Smooth muscle cell (in vitro differentiated cells): Measurements from ENCODE around the gene GRIK2. TPM values are rescaled to one million over a fixed set of nuclear protein-coding genes. Genes with fewer than 3 reads are reported as not detected.

Experiments used
- DNase-seq: peaks from one replicate; lab custom pipeline; 2025; ENCODE audit not compliant: unreplicated experiment; lab: John Stamatoyannopoulos, UW
- H2AFZ ChIP-seq: fragments of 200-600 bp; sonication (generic); 2 replicates; pipeline ENCODE4 v1.6.0; 2016; ENCODE audit warnings: antibody characterized with exemption, low read depth, mild to moderate bottlenecking
- H3F3A ChIP-seq: fragments of 200-600 bp; sonication (generic); 2 replicates; pipeline ENCODE4 v1.6.0; 2017; ENCODE audit warnings: antibody characterized with exemption, low read depth
- H3K27ac ChIP-seq: fragments of 200-600 bp; sonication (generic); 2 replicates; pipeline ENCODE4 v1.5.1; 2016; ENCODE audit warnings: low read depth, mild to moderate bottlenecking
- H3K27me3 ChIP-seq: fragments of 200-600 bp; sonication (generic); 2 replicates; pipeline ENCODE4 v1.6.1; 2016; ENCODE audit warnings: low read depth, mild to moderate bottlenecking
- H3K36me3 ChIP-seq: fragments of 200-600 bp; sonication (generic); 2 replicates; pipeline ENCODE4 v1.5.1; 2016; ENCODE audit warnings: low read depth
- H3K4me1 ChIP-seq: fragments of 200-600 bp; sonication (generic); 2 replicates; pipeline ENCODE4 v1.5.1; 2016; ENCODE audit warnings: low read depth
- H3K4me2 ChIP-seq: fragments of 200-600 bp; sonication (generic); 2 replicates; pipeline ENCODE4 v1.6.0; 2016; ENCODE audit warnings: mild to moderate bottlenecking
- H3K4me3 ChIP-seq: fragments of 200-600 bp; sonication (generic); 2 replicates; pipeline ENCODE4 v1.5.1; 2016; ENCODE audit warnings: mild to moderate bottlenecking
- H3K79me2 ChIP-seq: fragments of 200-600 bp; sonication (generic); 2 replicates; pipeline ENCODE4 v1.6.0; 2016; ENCODE audit warnings: low read depth, mild to moderate bottlenecking
- H3K9ac ChIP-seq: fragments of 200-600 bp; sonication (generic); 2 replicates; pipeline ENCODE4 v1.6.0; 2016; ENCODE audit warnings: low read depth
- H3K9me3 ChIP-seq: fragments of 200-600 bp; sonication (generic); replicated peaks from 2 replicates; pipeline ENCODE4 v1.5.1; 2016; ENCODE audit warnings: low read depth
- H4K20me1 ChIP-seq: fragments of 200-600 bp; sonication (generic); 2 replicates; pipeline ENCODE4 v1.6.0; 2016; ENCODE audit warnings: low read depth
- CTCF ChIP-seq: fragments of 200-600 bp; sonication (generic); IDR thresholded peaks from 2 replicates; pipeline ENCODE4 v1.5.1; 2017; ENCODE audit warnings: borderline replicate concordance, mild to moderate bottlenecking, antibody characterized with exemption; ENCODE audit not compliant: insufficient read depth, poor library complexity, severe bottlenecking
- WGBS: methylation state at CpG from one replicate; pipeline ENCODE4 v1.1.7; 2016; ENCODE audit warnings: low lambda C conversion rate; 5-methylcytosine and 5-hydroxymethylcytosine counted together
- polyA plus RNA-seq: library from polyadenylated mRNA; unstranded; fragments of >200 nt; fragmentation: Nextera tagmentation; extraction: Ambion mirVana; gene quantifications from 2 replicates; pipeline ENCODE4 v1.2.1, GENCODE V29; 2016
- total RNA-seq: library from RNA; depleted of rRNA; stranded (reverse); fragments of >200 nt; gene quantifications from 2 replicates; pipeline ENCODE4 v1.2.3, GENCODE V29; 2014

Gene GRIK2
- total and polyA plus RNA-seq, 2 experiments from 2014 or later = 10.0 to 23.6 TPM

GRCh38 chr6:101703311-101703710 is 309.8 kb downstream of the GRIK2 start:
- no peaks in the 10 kb centered on the region for H3F3A ChIP-seq
- WGBS = 94% methylated on average over 2 of the region's 2 CpGs

GRCh38 chr6:101705866-101706265 is 312.4 kb downstream of the GRIK2 start:
- Histone ChIP-seq H2AFZ (no peak overlapping the region), H3K27ac (no peak overlapping the region), H3K79me2 (no peaks in the 10 kb centered on the region), H3K4me2 (no peak overlapping the region), H3K9me3 (no peaks in the 10 kb centered on the region), H3K9ac (no peak overlapping the region), H3K4me3 (no peak overlapping the region), H3K27me3 (no peaks in the 10 kb centered on the region), H3K4me1 (peaks cover 2% of the 10 kb centered on the region), H4K20me1 (no peaks in the 10 kb centered on the region), H3K36me3 (no peaks in the 10 kb centered on the region), H3F3A (no peaks in the 10 kb centered on the region)
- TF ChIP-seq CTCF = no peak
- no peak for DNase-seq

More at GRCh38 chr6:101703311-101703710, 309.8 kb downstream of the GRIK2 start:
- H3K9me3 ChIP-seq = no peaks in the 10 kb centered on the region
- H4K20me1 ChIP-seq = no peaks in the 10 kb centered on the region
- no peak overlapping the region for H3K27ac ChIP-seq
- H3K79me2 ChIP-seq = no peaks in the 10 kb centered on the region
- no peaks in the 10 kb centered on the region for H3K27me3 ChIP-seq
- TF ChIP-seq CTCF = no peak
- H3K4me3 ChIP-seq = no peak overlapping the region
- H3K9ac ChIP-seq = no peak overlapping the region
- no peaks in the 10 kb centered on the region for H3K36me3 ChIP-seq
- H2AFZ ChIP-seq = no peak overlapping the region
- no peak overlapping the region for H3K4me2 ChIP-seq
- peaks cover 7% of the 10 kb centered on the region for H3K4me1 ChIP-seq
- no peak for DNase-seq

- no peaks in the 10 kb centered on the region for H3K27me3 ChIP-seq
- H3K4me1 ChIP-seq = no peaks in the 10 kb centered on the region
- H3K4me2 ChIP-seq = no peak overlapping the region
- H4K20me1 ChIP-seq = no peaks in the 10 kb centered on the region
- DNase-seq = no peak
- no peaks in the 10 kb centered on the region for H3F3A ChIP-seq
- no peaks in the 10 kb centered on the region for H3K36me3 ChIP-seq
- no peak overlapping the region for H3K9ac ChIP-seq
- H3K79me2 ChIP-seq = no peaks in the 10 kb centered on the region
- no peak overlapping the region for H2AFZ ChIP-seq
- no peak for TF ChIP-seq CTCF
- WGBS = 91% methylated on average over 1 of the region's 1 CpG
- no peaks in the 10 kb centered on the region for H3K9me3 ChIP-seq
- H3K27ac ChIP-seq = no peak overlapping the region
- H3K4me3 ChIP-seq = no peak overlapping the region
Measured at GRCh38 chr6:101706576-101706975, 313.1 kb downstream of the GRIK2 start.

GRCh38 chr6:101711518-101711917 is 318.0 kb downstream of the GRIK2 start:
- H3K4me1 ChIP-seq = peaks cover 7% of the 10 kb centered on the region
- no peaks in the 10 kb centered on the region for H3K79me2 ChIP-seq
- H2AFZ ChIP-seq = no peak overlapping the region
- no peaks in the 10 kb centered on the region for H3K27me3 ChIP-seq
- DNase-seq = no peak
- WGBS = 94% methylated on average over 1 of the region's 1 CpG
- H3K4me2 ChIP-seq = no peak overlapping the region
- TF ChIP-seq CTCF = no peak
- no peaks in the 10 kb centered on the region for H3K36me3 ChIP-seq
- no peaks in the 10 kb centered on the region for H4K20me1 ChIP-seq
- H3K9ac ChIP-seq = no peak overlapping the region
- no peak overlapping the region for H3K27ac ChIP-seq
- no peaks in the 10 kb centered on the region for H3F3A ChIP-seq
- no peak overlapping the region for H3K4me3 ChIP-seq
- no peaks in the 10 kb centered on the region for H3K9me3 ChIP-seq
